Measurements from ENCODE around the gene TLL2.

GRCh38 chr10:96360766-96361165, 153.0 kb downstream of the TLL2 start:
- no peak for TF ChIP-seq POLR2A (IDR thresholded peaks at IDR 0.05)
- TF ChIP-seq, protein P1, sequence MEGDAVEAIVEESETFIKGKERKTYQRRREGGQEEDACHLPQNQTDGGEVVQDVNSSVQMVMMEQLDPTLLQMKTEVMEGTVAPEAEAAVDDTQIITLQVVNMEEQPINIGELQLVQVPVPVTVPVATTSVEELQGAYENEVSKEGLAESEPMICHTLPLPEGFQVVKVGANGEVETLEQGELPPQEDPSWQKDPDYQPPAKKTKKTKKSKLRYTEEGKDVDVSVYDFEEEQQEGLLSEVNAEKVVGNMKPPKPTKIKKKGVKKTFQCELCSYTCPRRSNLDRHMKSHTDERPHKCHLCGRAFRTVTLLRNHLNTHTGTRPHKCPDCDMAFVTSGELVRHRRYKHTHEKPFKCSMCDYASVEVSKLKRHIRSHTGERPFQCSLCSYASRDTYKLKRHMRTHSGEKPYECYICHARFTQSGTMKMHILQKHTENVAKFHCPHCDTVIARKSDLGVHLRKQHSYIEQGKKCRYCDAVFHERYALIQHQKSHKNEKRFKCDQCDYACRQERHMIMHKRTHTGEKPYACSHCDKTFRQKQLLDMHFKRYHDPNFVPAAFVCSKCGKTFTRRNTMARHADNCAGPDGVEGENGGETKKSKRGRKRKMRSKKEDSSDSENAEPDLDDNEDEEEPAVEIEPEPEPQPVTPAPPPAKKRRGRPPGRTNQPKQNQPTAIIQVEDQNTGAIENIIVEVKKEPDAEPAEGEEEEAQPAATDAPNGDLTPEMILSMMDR (IDR thresholded peaks at IDR 0.05) = no peak

Data from adrenal gland (tissue), 5 donors.